ENCODE measurements around the gene RAB31. TPM values are rescaled to one million over a fixed set of nuclear protein-coding genes. Genes with fewer than 3 reads are reported as not detected.

RAB31 gene
- total RNA-seq, 2 donors from 2014 or later: 0.36 to 0.99 TPM

GRCh38 chr18:9740071-9740470 lies 32.0 kb downstream of the RAB31 start:
- no peak overlapping the region for H3K27ac Mint-ChIP-seq
- no peak for ATAC-seq

GRCh38 chr18:9741406-9741792 lies 33.3 kb downstream of the RAB31 start:
- no peak for DNase-seq (ENCODE audit: low spot score in 2 of 2)
- Mint-ChIP-seq H3K27ac (no peak overlapping the region), H3K36me3 (peaks cover 0 to 4% of the 10 kb centered on the region in 2 donors)

More at GRCh38 chr18:9740071-9740470, 32.0 kb downstream of the RAB31 start:
- peaks cover 0 to 4% of the 10 kb centered on the region in 2 donors for H3K36me3 Mint-ChIP-seq
- no peak for DNase-seq (ENCODE audit: low spot score in 2 of 2)
- no peaks in the 10 kb centered on the region for H3K9me3 Mint-ChIP-seq

GRCh38 chr18:9741793-9742523 lies 33.9 kb downstream of the RAB31 start:
- no peak for ATAC-seq

More at GRCh38 chr18:9741406-9741792, 33.3 kb downstream of the RAB31 start:
- no peaks in the 10 kb centered on the region for H3K9me3 Mint-ChIP-seq
- no peak for ATAC-seq

GRCh38 chr18:9742524-9743131 lies 34.5 kb downstream of the RAB31 start:
- no peak overlapping the region for H3K27ac Mint-ChIP-seq
- ATAC-seq (no peak), DNase-seq (ENCODE audit: low spot score in 2 of 2) (no peak)
- peaks cover 0 to 4% of the 10 kb centered on the region in 2 donors for H3K36me3 Mint-ChIP-seq
- H3K9me3 Mint-ChIP-seq: no peaks in the 10 kb centered on the region

More at GRCh38 chr18:9741793-9742523, 33.9 kb downstream of the RAB31 start:
- Mint-ChIP-seq H3K27ac (no peak overlapping the region), H3K36me3 (peaks cover 0 to 4% of the 10 kb centered on the region in 2 donors), H3K9me3 (no peaks in the 10 kb centered on the region)
- DNase-seq (ENCODE audit: low spot score in 2 of 2): no peak

- Mint-ChIP-seq H3K36me3 (peaks cover 0 to 4% of the 10 kb centered on the region in 2 donors), H3K9me3 (no peaks in the 10 kb centered on the region), H3K27ac (no peak overlapping the region)
- ATAC-seq (peak in 1 of 2 donors; percentile 61), DNase-seq (ENCODE audit: low spot score in 2 of 2) (no peak)
These were observed 35.3 kb downstream of the RAB31 start for GRCh38 chr18:9743200-9744016.

GRCh38 chr18:9746958-9747357 lies 38.9 kb downstream of the RAB31 start:
- ATAC-seq (no peak), DNase-seq (ENCODE audit: low spot score in 2 of 2) (no peak)
- Mint-ChIP-seq H3K27ac (no peak overlapping the region), H3K9me3 (no peaks in the 10 kb centered on the region), H3K36me3 (peaks cover 0 to 4% of the 10 kb centered on the region in 2 donors)

- no peak overlapping the region for H3K27ac Mint-ChIP-seq
- no peaks in the 10 kb centered on the region for H3K36me3 Mint-ChIP-seq
- H3K9me3 Mint-ChIP-seq: no peaks in the 10 kb centered on the region
- DNase-seq (ENCODE audit: low spot score in 2 of 2): no peak
- no peak for ATAC-seq
These were observed 41.5 kb downstream of the RAB31 start for GRCh38 chr18:9749611-9750010.

- no peak overlapping the region for H3K27ac Mint-ChIP-seq
- no peaks in the 10 kb centered on the region for H3K9me3 Mint-ChIP-seq
- DNase-seq (ENCODE audit: low spot score in 2 of 2): no peak
These were observed 42.0 kb downstream of the RAB31 start for GRCh38 chr18:9750112-9750511.

GRCh38 chr18:9750606-9751304 lies 42.7 kb downstream of the RAB31 start:
- Mint-ChIP-seq H3K36me3 (no peaks in the 10 kb centered on the region), H3K9me3 (no peaks in the 10 kb centered on the region), H3K27ac (no peak overlapping the region)
- no peak for DNase-seq (ENCODE audit: low spot score in 2 of 2)
- ATAC-seq: no peak

More at GRCh38 chr18:9750112-9750511, 42.0 kb downstream of the RAB31 start:
- no peak for ATAC-seq
- no peaks in the 10 kb centered on the region for H3K36me3 Mint-ChIP-seq

- DNase-seq (ENCODE audit: low spot score in 2 of 2) (no peak), ATAC-seq (no peak)
- Mint-ChIP-seq H3K9me3 (no peaks in the 10 kb centered on the region), H3K27ac (no peak overlapping the region), H3K36me3 (no peaks in the 10 kb centered on the region)
These were observed 43.4 kb downstream of the RAB31 start for GRCh38 chr18:9751371-9752031.

GRCh38 chr18:9753846-9754245 lies 45.7 kb downstream of the RAB31 start:
- no peak overlapping the region for H3K27ac Mint-ChIP-seq
- no peak for ATAC-seq

GRCh38 chr18:9755110-9755509 lies 47.0 kb downstream of the RAB31 start:
- ATAC-seq (no peak), DNase-seq (ENCODE audit: low spot score in 2 of 2) (no peak)
- Mint-ChIP-seq H3K27ac (no peak overlapping the region), H3K36me3 (no peaks in the 10 kb centered on the region), H3K9me3 (no peaks in the 10 kb centered on the region)

More at GRCh38 chr18:9753846-9754245, 45.7 kb downstream of the RAB31 start:
- DNase-seq (ENCODE audit: low spot score in 2 of 2): no peak
- Mint-ChIP-seq H3K36me3 (no peaks in the 10 kb centered on the region), H3K9me3 (no peaks in the 10 kb centered on the region)

- DNase-seq (ENCODE audit: low spot score in 2 of 2): no peak
- Mint-ChIP-seq H3K27ac (no peak overlapping the region), H3K36me3 (no peaks in the 10 kb centered on the region), H3K9me3 (no peaks in the 10 kb centered on the region)
- no peak for ATAC-seq
These were observed 47.5 kb downstream of the RAB31 start for GRCh38 chr18:9755615-9756014.

- no peaks in the 10 kb centered on the region for H3K9me3 Mint-ChIP-seq
- H3K27ac Mint-ChIP-seq: no peak overlapping the region
- DNase-seq (ENCODE audit: low spot score in 2 of 2) (no peak), ATAC-seq (no peak)
- no peaks in the 10 kb centered on the region for H3K36me3 Mint-ChIP-seq
These were observed 48.3 kb downstream of the RAB31 start for GRCh38 chr18:9756271-9756932.

- H3K36me3 Mint-ChIP-seq: no peaks in the 10 kb centered on the region
- no peak for DNase-seq (ENCODE audit: low spot score in 2 of 2)
- no peaks in the 10 kb centered on the region for H3K9me3 Mint-ChIP-seq
- no peak overlapping the region for H3K27ac Mint-ChIP-seq
- no peak for ATAC-seq
These were observed 48.9 kb downstream of the RAB31 start for GRCh38 chr18:9756933-9757470.
